ENCODE measurements around the gene SPO11. TPM values are rescaled to one million over a fixed set of nuclear protein-coding genes. Genes with fewer than 3 reads are reported as not detected.

SPO11 gene
- total RNA-seq, 1 donor from 2014 or later: not detected

- no peak for DNase-seq
- Histone ChIP-seq H3K27me3 (peaks cover 33% of the 10 kb centered on the region), H3K9me3 (no peaks in the 10 kb centered on the region), H3K36me3 (no peaks in the 10 kb centered on the region), H3K27ac (no peak overlapping the region), H3K4me3 (no peak overlapping the region), H3K4me1 (no peaks in the 10 kb centered on the region)
- ATAC-seq: no peak
- intact Hi-C loops (cut with DNase I): no loop called here
- TF ChIP-seq CTCF (IDR thresholded peaks at IDR 0.05): no peak
These were observed 1.4 kb downstream of the SPO11 start for GRCh38 chr20:57330998-57331397.

DNA sequence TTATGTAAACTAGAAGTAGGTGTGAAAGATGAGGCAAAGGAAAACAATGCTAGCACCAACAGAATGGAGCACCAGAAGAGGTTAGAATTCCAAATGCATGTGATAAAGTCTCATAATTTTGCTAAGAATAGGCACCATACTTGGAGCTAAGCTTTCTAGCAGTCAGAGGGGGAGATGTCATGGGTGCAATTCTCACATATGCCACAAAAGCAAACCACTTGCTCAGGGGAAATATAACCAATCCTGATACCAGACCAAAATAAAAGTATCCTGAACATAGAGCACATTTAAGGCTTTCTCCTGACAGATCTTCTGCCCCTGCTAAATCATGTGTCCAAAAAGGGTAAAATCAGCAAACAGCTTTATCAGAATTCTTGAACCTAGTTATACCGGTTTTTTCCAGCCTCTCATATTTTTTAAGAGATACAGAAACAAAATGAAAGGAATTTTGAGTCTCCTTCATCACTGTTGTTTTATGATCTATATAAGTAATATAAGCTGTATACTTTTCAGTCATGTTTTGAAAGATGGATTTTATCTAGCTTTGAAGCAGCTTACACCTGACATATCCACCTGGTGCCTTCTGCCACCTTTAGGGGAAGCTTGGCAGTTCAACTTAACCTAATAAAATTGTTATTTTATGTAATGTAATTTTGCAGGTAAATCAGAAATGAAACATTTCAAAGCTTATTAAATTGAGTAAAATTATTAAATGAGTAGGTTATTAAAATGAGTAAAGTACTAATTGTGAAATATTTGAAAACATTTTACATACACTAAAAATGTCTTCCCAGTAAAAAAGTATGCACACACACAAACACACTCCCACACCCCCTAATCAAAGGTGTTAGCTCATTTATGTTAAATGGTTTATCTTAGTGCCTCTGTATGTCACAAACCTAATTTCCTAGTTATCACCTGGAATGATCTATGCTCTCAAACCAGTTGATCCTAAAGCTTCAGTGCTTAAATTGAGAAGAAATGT is 2.8 kb downstream of the SPO11 start:
- no peaks in the 10 kb centered on the region for H3K36me3 ChIP-seq
- DNase-seq (no peak), ATAC-seq (no peak)
- no peak overlapping the region for H3K4me3 ChIP-seq
- H3K9me3 ChIP-seq: no peaks in the 10 kb centered on the region
- TF ChIP-seq CTCF (IDR thresholded peaks at IDR 0.05): no peak
- intact Hi-C loops (cut with DNase I): no loop called here
- no peaks in the 10 kb centered on the region for H3K4me1 ChIP-seq
- no peak overlapping the region for H3K27ac ChIP-seq
- peaks cover 38% of the 10 kb centered on the region for H3K27me3 ChIP-seq

DNA sequence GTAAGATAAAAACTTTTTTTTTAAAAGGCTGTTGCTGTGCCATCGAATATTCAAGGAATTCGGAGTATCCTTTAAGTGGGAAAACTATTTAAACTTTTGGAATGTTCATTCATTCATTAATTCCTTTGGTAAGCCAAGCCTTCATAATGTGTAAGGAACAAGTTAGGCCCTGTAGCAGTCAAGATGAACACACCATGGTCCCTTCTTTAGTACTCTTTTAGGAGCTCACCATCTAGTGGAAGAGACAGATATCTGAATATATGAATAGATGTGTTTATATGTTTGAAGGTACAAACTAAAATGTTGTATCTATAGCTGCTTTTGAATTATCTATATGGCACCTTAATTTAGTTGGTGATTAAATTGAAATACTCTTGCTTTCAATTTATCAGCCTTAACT is 5.8 kb downstream of the SPO11 start:
- intact Hi-C loops (cut with DNase I): no loop called here
- DNase-seq (no peak), ATAC-seq (no peak)
- H3K36me3 ChIP-seq: no peaks in the 10 kb centered on the region
- no peak overlapping the region for H3K27ac ChIP-seq
- TF ChIP-seq CTCF (IDR thresholded peaks at IDR 0.05): no peak
- H3K9me3 ChIP-seq: no peaks in the 10 kb centered on the region
- no peaks in the 10 kb centered on the region for H3K4me1 ChIP-seq
- peaks cover 33% of the 10 kb centered on the region for H3K27me3 ChIP-seq
- no peak overlapping the region for H3K4me3 ChIP-seq

DNA sequence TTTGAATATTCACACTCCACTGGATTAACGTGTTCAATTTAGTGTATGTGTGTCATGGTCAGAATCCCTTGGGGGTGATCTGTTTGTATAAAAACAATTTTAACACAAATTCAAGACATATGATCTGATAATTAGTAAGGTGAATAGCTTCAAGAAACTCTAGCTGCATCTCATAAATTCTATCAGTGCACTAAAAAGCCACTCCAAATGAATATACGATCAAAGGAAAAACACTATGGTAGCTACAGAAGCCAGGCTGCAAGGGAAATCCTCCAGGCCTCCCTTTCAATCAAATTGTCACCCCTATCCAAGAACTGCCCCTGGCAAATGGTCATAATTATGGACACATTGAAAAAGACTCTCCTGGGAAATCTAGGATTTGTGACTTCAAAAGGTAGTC is 12.1 kb downstream of the SPO11 start:
- H3K9me3 ChIP-seq: no peaks in the 10 kb centered on the region
- no peak overlapping the region for H3K27ac ChIP-seq
- ATAC-seq (no peak), DNase-seq (no peak)
- H3K27me3 ChIP-seq: peaks cover 11% of the 10 kb centered on the region
- no peaks in the 10 kb centered on the region for H3K4me1 ChIP-seq
- intact Hi-C loops (cut with DNase I): no loop called here
- H3K36me3 ChIP-seq: no peaks in the 10 kb centered on the region
- TF ChIP-seq CTCF (IDR thresholded peaks at IDR 0.05): no peak
- no peak overlapping the region for H3K4me3 ChIP-seq

DNA sequence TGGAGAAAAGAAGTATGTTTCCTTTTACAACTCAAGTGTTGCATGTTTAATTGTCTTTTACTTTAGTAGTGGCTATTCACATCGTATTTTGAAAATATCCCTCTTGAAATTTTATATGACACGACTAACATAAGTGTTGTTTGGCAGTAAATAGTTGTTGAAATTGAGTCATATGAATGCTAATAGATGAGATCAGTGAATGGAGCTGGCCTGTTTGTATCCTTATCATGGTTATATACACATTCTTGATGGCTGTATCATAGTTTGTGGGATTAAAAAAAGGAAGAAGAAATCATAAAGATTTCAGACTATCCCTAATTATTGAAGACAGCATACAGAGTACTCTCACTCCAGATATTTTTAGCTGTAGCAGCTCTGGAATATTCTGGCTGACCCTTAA is 13.2 kb downstream of the SPO11 start:
- no peaks in the 10 kb centered on the region for H3K9me3 ChIP-seq
- DNase-seq (no peak), ATAC-seq (no peak)
- no peak overlapping the region for H3K4me3 ChIP-seq
- no peaks in the 10 kb centered on the region for H3K4me1 ChIP-seq
- TF ChIP-seq CTCF (IDR thresholded peaks at IDR 0.05): no peak
- H3K27ac ChIP-seq: no peak overlapping the region
- peaks cover 11% of the 10 kb centered on the region for H3K27me3 ChIP-seq
- H3K36me3 ChIP-seq: no peaks in the 10 kb centered on the region
- intact Hi-C loops (cut with DNase I): no loop called here
